Measurements from ENCODE around the gene USP3.

Gene USP3, protein sequence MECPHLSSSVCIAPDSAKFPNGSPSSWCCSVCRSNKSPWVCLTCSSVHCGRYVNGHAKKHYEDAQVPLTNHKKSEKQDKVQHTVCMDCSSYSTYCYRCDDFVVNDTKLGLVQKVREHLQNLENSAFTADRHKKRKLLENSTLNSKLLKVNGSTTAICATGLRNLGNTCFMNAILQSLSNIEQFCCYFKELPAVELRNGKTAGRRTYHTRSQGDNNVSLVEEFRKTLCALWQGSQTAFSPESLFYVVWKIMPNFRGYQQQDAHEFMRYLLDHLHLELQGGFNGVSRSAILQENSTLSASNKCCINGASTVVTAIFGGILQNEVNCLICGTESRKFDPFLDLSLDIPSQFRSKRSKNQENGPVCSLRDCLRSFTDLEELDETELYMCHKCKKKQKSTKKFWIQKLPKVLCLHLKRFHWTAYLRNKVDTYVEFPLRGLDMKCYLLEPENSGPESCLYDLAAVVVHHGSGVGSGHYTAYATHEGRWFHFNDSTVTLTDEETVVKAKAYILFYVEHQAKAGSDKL

DNA sequence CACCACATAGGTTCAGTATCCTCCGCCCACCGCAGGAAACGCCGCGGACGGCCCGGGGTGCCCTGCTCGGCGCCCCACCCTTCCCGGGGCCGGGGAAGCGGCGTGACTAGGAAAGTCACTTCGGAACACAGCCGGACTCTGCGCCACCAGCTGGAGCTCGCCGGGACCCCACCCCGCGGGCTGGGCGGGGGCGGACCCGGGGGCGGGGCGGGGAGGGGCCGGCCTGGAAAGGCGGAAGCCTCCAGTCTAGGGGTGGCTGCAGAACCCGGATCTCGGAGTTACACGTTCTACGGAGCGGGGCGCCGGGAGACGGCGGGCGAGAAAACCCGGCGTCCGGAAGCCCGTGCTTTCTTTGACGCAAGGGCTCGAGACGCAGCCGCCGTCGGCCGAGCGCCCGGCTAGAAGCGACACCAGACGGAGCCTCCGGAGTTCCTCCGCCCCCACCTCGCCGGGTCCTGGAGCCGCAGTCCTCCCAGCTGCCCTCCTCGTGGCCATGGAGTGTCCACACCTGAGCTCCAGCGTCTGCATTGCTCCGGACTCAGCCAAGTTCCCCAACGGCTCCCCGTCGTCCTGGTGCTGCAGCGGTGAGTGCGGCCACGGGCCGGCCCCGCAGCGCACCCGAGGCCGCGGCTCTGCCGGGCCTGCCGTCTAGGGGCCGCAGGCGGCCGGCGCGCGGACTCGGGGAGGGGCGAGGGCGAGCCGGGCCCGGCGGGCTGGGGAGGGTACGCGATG is at the start of gene USP3:
Gene USP3 (plus strand): TSS at position 347 of the 732 bp plus-strand sequence. CDS start 147 bp downstream, at position 494.
- peak; percentile 93 for DNase-seq

DNA sequence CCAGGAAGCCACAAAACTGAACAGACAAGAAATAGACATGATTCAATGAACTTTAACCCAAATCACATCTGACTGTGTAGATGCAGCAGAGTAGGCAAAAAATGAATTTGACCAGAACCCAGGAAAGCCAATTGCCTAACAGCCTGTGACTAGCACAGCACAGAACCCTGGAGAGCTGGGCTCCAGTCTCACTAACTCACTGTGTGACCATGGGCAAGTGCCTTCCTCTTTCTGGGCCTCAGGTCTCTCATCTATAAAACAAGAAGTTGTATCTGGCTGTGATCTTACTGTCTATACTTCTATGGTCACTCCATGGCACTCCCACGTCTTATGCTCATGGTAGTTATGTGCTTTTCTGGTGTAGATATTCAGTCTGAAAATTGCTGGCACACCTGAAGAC is 48.1 kb upstream of the USP3 start:
- no peak for DNase-seq

GRCh38 chr15:63457379-63457778 is 47.0 kb upstream of the USP3 start:
- no peak for DNase-seq

- no peak for DNase-seq
Observed at GRCh38 chr15:63458026-63458425, 46.4 kb upstream of the USP3 start.

DNA sequence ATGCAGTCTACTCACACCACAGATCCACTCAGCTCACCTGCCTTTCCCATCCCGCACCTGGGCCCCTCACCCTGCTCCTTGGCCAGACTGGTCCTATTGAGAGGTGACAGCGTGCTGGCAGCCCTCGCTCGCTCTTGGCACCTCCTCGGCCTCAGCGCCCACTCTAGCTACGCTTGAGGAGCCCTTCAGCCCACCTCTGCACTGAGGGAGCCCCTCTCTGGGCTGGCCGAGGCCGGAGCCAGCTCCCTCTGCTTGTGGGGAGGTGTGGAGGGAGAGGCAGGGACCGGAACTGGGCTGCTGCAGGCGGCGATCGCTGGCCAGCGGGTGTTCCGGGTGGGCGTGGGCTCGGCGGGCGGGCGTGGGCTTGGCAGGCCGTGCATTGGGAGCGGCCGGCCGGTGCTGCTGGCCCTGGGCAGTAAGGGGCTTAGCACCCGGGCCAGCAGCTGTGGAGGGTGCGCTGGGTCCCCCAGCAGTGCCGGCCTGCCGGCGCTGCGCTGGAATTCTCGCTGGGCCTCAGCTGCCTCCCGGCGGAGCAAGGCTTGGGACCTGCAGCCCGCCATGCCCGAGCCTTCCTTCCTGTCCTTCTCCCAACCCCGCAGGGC is 45.5 kb upstream of the USP3 start:
- DNase-seq, result no peak

DNA sequence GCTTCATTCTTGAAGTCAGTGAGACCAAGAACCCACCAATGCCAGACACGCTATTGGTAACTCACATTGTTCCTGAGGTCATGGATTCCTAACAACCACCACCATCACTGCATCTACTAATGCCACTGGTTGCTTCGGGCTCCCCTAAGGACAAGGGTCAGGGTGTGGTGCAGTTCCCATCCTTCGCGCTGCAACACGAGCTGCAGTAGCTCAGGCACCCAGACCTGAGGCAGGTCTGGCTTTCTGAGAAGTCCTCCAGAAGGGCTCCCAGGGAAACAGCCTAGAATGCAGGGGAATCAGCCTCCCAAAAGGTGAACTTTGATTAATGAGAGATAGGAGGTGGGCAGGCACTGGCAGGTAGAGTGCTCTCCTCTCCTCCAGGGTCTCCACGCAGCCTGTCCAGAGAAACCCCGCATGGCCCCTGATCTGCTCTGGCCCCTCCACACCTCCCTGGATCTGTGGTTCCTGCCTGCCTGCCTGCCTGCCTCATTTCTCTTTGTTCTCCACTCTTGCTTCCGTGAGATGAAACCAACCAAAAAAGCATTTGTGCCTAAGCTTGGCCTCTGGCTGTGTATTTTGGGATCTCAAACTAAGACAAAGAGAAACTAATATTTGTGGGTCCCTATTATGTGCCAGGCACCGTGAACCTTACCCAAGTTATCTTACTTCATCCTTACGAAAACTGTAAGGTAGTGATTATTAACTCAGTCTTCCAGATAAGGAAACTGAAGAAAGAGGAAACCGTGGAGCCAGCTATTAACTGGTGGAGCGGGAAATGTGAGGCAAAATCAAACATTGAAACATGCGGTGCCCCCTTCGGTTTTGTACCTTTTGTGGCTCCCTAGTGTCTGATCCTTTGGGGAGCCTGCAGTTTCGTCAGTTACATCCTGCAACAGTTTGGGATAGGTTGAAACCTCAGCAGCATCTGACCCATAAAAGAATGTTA is 43.9 kb upstream of the USP3 start:
- no peak for DNase-seq

GRCh38 chr15:63461230-63461985 is 43.0 kb upstream of the USP3 start:
- no peak for DNase-seq

- no peak for DNase-seq
Observed at GRCh38 chr15:63462088-63462487, 42.3 kb upstream of the USP3 start.

DNA sequence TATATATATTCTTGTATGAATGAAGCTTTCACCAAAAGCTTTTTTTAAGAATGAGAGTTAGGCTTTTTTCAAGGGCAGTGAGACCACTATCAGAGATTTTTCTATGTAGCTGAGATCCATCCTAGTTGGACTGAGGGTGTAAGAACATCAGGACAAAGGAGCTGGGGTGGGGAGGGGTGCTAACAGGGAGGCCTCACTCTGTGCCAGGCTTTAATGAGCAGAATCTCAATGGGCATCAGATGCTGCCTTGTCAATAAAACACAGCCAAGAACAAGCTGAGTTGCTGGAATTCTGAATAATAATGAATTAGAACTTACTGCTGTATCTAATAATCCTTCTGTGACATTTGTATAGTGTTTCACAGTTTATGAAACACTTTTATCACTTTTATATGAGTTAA is 41.4 kb upstream of the USP3 start:
- DNase-seq, result no peak

DNA sequence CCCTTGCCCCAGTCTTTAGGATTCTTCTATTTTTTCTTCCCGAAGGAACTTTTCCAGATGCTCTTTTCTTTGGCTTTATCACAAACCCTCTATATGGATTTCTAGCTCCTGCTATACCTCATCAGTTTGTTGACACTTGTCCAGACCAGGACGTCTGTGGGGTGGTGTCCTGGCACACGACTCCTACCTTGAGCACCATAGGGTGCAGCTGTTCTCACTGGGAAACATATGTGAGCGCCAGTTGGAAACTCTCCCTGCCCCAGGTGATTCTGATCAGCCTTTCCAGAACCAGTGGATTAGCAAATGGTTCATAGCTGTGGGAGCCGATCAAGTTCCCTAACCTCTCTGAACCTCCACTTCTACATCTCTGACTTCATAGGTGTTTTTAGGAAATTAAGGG is 40.6 kb upstream of the USP3 start:
- DNase-seq, result no peak

DNA sequence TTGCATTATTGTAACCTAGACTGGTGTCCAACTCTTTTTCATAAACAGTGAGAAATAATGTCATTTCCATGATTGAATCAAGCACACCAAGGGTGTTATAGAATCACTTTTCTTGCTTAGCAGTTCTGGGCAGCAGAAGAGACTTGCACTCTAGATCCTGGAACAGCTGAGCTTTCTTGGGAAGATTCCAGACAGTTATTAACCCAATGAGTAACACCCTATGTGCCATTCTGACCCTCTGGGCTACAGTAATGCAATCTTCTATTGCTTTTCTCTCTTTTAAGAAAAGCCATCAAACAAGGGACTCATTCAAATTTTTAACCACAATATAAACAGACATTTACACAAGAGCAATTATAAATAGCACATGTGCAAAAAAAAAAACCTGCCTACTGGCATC is 39.3 kb upstream of the USP3 start:
- DNase-seq, result no peak

DNA sequence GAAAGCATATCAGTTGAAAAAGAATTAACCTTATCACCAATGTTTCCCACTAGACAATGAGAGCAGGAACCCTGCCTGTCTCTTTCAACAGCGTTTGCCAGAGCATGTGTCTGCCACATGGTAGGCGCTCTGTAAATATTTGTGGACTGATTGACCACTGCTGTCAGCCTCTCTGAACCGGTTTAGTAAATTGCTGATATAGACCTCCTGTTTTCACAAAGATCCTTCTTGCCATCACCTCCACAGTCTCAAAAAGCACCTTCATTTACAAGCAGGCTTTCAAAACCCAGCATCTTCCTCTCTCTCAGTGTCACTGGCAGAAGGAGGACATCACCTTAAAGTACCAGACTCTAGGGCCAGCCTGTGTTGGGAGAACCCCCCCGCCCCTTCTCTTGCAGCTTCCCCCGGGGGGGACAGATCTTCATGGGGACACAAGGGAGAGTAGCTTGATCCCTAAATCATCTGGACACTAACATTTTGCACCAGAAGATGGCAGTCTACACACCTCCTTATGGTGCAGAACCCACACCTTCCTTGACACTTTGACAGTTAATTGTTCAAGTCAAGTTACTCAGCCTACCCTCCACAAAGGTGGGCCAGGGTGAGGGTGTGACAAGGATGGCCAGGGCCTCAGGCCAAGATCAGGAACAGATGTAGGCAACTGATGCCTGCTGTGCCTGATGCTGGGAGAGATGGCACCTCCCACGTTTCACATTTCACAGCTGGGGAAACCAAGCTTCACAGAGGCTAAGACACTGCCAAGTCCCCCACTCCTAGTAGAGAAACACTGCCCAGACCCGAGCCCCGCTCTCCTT is 37.8 kb upstream of the USP3 start:
- no peak for DNase-seq

DNA sequence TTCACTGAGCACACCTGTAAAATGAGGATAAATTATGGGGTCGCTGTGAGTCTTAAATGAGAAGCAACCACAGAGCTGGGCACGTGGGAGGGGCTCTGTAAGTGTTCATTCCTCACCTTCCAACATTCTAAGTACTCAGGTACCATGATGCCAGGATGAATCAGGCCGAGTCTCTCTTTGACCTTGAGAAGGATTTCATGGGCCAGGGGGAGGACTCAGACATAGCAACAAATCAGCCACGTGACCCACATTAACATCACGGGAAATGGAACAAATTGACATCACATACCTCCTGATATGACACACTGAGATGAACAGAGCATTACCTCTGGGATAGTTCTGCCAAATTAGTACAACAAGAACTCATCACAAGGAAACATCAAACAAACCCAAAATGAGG is 35.2 kb upstream of the USP3 start:
- DNase-seq, result no peak

GRCh38 chr15:63469984-63470383 is 34.4 kb upstream of the USP3 start:
- DNase-seq, result no peak

- DNase-seq, result no peak
Observed at GRCh38 chr15:63473007-63473748, 31.2 kb upstream of the USP3 start.

DNA sequence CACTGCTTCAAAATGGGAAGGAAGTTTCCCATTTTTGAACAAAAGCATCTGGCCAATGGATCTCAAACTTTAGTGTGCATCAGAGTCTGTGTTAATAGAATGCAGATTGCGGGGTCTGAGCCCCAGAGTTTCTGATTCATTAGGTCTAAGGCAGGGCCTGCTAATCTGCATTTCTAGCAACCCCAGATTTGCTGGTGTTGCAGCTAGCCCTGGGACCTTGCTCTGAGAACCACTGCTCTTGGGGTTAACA is 30.7 kb upstream of the USP3 start:
- no peak for DNase-seq

DNA sequence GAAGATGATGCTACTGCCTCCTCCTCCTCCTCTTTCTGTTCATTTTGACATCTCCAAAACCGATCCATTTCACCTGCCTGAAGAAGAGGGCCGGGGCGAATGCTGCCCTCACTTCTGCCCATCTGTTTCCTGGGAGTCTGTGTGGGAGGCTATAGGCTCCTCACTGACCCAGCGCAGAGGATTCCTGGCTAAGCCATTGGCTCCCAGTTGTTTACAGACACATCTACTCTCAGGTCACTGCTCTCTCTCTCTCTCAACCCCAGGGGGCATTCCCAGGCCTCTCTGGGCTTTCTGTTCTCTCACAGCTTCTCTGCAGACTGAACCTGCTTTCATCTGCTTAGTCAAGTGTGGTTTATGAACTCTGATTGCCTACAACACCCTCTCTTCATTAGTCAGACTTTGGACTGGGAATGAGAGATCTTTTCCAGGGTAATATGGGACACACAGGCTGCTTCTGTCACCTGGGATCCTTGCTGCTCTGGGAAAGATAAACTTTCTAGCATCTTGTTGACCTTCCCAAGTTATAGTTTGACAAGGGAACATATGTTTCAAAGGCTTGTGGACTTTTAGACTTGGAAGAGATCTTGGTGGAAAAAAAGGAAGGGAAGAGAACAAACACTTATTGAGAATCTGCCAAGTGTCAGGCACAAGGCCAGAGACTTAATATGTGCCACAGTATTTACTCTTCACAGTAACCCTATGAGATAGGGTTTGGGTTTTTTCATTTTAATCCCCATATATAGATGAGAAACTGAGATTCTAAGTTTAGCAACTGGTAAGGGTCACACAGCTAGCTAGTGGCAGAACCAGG is 30.2 kb upstream of the USP3 start:
- no peak for DNase-seq

- no peak for DNase-seq
Observed at GRCh38 chr15:63474810-63475316, 29.5 kb upstream of the USP3 start.

DNA sequence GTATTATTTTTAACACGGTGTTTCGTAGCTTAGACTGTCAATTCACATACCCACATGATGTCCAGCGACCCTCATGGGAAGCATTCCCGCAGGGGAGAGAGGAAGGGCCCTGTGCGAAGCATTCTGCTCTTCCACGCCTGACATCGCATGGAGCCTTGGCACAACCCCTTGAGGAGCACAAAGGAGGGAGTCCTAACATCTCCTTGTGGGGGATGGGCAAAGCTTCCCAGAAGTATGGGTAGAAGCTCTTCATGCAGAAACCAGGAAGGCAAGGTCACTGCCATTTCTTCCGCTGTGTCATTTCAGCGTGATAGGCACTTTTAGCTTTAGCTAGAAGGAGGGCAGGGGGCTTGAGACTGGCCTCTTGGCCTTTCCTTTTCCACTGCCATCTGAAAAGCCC is 28.7 kb upstream of the USP3 start:
- DNase-seq, result no peak
